NOMO-1 treated with DMSO at 0.1 percent for 48 hours (cell line): Measurements from ENCODE around the gene USP13.
"Not testable (repeated sequence)": the region's sequence is repeated elsewhere in the genome, so short reads cannot be mapped to it uniquely, and the experiment has no call there.

Source experiments
- DNase-seq: peaks from one replicate; lab custom pipeline; 2025; ENCODE audit not compliant: unreplicated experiment; lab: John Stamatoyannopoulos, UW

The USP13 gene, protein sequence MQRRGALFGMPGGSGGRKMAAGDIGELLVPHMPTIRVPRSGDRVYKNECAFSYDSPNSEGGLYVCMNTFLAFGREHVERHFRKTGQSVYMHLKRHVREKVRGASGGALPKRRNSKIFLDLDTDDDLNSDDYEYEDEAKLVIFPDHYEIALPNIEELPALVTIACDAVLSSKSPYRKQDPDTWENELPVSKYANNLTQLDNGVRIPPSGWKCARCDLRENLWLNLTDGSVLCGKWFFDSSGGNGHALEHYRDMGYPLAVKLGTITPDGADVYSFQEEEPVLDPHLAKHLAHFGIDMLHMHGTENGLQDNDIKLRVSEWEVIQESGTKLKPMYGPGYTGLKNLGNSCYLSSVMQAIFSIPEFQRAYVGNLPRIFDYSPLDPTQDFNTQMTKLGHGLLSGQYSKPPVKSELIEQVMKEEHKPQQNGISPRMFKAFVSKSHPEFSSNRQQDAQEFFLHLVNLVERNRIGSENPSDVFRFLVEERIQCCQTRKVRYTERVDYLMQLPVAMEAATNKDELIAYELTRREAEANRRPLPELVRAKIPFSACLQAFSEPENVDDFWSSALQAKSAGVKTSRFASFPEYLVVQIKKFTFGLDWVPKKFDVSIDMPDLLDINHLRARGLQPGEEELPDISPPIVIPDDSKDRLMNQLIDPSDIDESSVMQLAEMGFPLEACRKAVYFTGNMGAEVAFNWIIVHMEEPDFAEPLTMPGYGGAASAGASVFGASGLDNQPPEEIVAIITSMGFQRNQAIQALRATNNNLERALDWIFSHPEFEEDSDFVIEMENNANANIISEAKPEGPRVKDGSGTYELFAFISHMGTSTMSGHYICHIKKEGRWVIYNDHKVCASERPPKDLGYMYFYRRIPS

GRCh38 chr3:179652447-179653095, at the start of gene USP13:
USP13 (plus strand) TSS chr3:179653040; CDS start chr3:179653226, 186 bp downstream.
- peak; percentile 78 for DNase-seq

DNA sequence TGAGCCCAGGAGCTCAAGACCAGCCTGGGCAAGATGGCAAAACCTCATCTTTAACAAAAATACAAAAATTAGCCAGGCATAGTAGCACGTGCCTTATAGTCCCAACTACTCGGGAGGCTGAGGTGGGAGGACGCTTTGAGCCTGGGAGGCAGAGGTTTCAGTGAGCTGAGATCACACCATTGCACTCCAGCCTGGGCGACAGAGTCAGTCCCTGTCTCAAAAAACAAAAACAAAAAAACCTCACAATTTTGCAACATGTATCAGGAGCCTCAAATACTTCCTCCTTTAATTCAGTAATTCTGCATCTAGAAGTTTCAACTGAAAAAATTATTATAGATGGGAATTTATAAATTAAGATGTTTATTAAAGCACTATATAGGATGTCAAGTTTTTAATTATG, 49.5 kb upstream of the USP13 start:
- DNase-seq: peak; percentile 42

- DNase-seq: peak; percentile 50
Observed at GRCh38 chr3:179603831-179604230, 49.0 kb upstream of the USP13 start.

GRCh38 chr3:179604321-179605078, 48.3 kb upstream of the USP13 start, which contains the start of the genes MRPL47 and NDUFB5:
MRPL47 (minus strand) TSS chr3:179604638; CDS start chr3:179604624, 14 bp downstream.
NDUFB5 (plus strand) TSS chr3:179604794; CDS start chr3:179604816, 22 bp downstream.
- peak; percentile 100 for DNase-seq

- peak; percentile 76 for DNase-seq
Observed at GRCh38 chr3:179606534-179607085, 46.2 kb upstream of the USP13 start.

DNA sequence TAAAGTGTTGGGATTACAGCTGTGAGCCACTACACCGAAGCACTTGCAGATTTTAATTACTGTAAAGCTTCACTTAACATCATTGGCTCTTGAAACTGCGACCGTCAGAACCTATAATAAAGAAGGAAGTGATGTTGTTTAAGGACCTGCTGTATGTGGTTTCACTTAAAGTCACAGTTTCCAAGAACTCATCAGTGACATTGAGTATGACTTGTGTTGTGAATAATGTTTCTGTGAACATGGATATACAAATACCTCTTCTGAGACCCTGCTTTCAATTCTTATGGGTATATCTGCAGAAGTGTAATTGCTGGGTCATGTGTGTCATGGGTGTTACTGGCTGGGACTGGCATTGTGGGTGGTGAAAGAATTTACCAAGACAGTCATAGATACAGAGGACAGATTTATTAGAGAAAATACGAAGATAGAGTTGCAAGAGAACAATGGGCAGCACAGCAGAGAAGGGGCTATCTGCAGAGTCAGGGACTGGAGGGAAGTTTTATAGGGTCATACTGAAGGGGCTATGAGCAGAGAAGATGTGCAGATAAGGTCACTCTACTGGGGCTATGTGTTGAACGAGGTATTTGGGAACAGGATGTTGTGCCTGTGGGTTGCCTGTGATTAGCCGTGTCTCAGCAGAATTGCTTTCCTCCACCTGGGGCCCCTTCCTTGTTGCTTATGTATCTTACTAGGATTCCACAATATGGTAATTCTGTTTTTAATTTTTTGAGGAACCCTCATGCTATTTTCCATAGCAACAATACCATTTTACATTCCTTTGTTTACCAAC, 43.7 kb upstream of the USP13 start:
- peak; percentile 89 for DNase-seq

- DNase-seq: no peak
Observed at GRCh38 chr3:179610066-179610465, 42.8 kb upstream of the USP13 start.

- DNase-seq: no peak
Observed at GRCh38 chr3:179613807-179614206, 39.0 kb upstream of the USP13 start.

DNA sequence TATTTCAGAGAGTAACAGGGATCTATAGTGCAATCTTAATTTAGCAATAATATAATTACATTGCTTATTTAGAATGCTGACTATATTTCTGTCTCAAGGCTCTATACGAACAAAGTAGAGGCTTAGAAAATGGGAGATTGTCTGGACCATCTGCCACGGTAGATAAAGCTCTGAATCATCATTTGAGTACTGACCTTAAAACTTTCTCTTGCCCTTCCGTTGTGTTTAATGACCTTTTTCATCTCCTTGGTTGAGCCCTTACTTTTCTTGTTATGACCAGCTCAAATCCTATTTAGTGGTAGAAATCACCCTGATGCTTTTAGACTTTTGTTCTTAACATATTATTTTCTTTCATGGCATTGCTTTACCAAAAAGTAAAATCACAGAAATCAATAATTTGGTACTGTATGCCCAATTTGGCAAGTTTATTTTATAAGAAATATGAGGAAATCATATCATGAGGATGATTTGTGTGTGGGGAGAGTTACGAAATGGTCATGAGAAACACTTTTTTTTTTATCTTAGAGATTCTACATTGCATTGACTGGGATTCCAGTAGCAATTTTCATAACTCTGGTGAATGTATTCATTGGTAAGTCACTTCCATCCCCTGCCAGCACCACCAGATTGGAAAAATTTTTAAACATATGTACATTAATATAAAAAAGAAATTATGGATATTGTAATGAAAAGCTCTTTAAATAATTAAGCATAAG, 37.2 kb upstream of the USP13 start:
- DNase-seq: no peak

GRCh38 chr3:179622023-179622422, 30.8 kb upstream of the USP13 start:
- DNase-seq: no peak

DNA sequence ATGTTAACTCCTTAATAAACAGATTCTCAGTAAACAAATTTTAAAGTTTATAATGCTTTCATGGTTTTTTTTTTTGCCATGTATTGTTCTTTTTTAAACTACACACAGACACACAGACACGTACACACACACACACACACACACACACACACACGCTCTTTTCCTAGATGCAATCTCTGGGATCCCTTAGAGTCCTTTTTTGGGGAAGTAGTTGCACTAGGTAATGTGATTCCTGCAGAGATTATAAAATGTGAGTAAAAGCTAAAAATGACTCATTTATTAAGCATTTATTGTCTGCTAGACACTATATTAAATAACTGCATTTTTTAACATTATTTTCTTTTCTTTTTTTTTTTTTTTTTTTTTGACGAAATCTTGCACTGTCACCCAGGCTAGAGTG, 28.4 kb upstream of the USP13 start:
- no peak for DNase-seq

DNA sequence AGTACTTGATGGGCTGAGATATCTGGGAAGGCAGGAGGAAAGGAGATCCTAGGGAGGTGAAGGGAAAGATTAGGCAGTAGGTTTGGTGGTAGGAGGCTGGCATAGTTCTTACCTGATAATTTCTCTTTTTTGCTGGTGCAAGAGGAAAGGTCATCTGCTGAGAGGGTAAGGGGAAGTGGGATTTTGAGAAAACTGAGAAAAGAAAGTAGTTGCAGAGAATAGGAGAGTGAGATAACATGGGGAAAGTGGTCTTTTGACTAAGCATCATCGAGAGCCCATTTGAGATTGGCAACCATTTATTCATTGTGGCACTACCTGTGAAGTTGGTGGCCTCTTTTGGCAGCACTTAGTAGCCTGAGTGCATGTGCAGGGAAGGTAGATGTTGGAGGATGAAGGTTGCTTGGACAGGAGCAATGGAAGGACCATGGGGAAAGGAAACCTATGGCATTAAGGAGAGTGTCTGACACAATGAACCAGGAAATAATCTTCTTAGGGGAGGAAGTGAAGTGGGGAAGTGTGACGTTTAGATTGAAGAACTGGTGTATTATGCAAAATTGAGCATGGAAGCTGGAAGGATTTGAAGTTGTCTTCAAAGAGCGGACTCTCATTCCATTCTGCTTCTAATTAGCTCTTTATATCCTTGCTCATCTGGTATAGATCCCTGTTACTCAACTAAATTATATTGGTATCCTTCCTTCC, 21.9 kb upstream of the USP13 start:
- peak; percentile 22 for DNase-seq

GRCh38 chr3:179640469-179640868, 12.4 kb upstream of the USP13 start:
- no peak for DNase-seq

DNA sequence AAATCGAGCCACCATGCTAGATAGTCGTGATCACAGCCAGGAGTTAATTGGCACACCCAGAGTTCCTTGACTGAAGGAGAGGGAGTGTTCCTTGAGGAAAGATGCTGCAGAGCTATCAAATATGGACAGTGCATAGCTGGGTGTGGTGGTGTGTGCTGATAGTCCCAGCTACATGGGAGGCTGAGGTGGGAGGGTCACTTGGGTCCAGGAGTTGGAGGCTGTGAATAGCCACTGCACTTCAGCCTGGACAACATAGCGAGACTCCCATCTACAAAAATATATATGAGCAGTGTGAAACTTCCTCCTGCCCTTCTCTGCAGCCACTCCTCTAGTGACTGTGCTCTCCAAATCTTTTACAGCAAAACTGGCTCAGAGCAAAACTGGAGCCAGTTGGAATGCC, 10.0 kb upstream of the USP13 start:
- no peak for DNase-seq

GRCh38 chr3:179643837-179644236, 9.0 kb upstream of the USP13 start:
- DNase-seq: not testable (repeated sequence)

DNA sequence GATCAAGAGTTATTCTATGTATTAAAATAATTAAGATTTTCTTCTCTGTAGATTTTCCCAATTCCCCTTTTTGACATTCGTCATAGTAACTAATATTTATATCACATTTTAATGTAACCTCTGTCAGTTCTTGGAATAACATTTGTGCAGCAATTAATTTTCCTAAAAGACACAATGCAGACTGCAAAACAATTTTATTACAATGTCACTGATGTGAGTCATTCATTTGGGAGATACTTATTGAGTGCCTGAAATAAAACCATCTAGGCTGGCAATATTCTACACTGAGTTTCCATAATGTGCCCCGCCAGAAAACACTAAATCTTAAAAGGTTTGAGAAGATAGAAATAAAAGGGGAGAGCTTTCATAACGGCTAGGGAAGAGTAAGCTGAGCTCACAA, 6.7 kb upstream of the USP13 start:
- DNase-seq: no peak

GRCh38 chr3:179651687-179652446, 973 bp upstream of the USP13 start:
- peak; percentile 16 for DNase-seq
